A549 (cell line): ENCODE results near the gene CD160. TPM values are rescaled to one million over a fixed set of nuclear protein-coding genes. Genes with fewer than 3 reads are reported as not detected.
A peak's percentile ranks its signal among the peaks of the same experiment; 100 is the strongest.
"Not testable (repeated sequence)": the region's sequence is repeated elsewhere in the genome, so short reads cannot be mapped to it uniquely, and the experiment has no call there.

Source experiments
- ATAC-seq, 2 experiments: fragments of 200-7000 bp in 1 of 2; fragments of >200 bp in 1 of 2; cut with Nextera tagmentation in 1 of 2; cut with Tn5 transposase in 1 of 2; 3 replicates each; pipeline versions ENCODE4 v1.8.0 to v1.9.1; 2018 to 2020; ENCODE audit warnings: mild to moderate bottlenecking in 1 of 2, moderate library complexity in 1 of 2
- CTCF ChIA-PET: fragments of 300-600 bp; sonication (Branson Sonifier 250); formaldehyde crosslinking; extraction: SDS; loops from one replicate; lab custom pipeline; 2021; ENCODE audit warnings: antibody characterized with exemption, inconsistent platforms; lab: Yijun Ruan, JAX
- POLR2A ChIA-PET: fragments of 350-600 bp; formaldehyde crosslinking; extraction: SDS; loops from one replicate; lab custom pipeline; 2021; ENCODE audit warnings: antibody characterized with exemption, inconsistent platforms; lab: Yijun Ruan, JAX
- DNase-seq, 2 experiments: peaks; one replicate each; pipeline versions ENCODE4 v3.0.0 to v3.0.0-alpha.2; 2011 to 2016; ENCODE audit warnings: low read depth in 1 of 2, low spot score in 1 of 2
- FAIRE-seq: peaks from 2 replicates; lab custom pipeline; 2011; peaks lifted over from hg19 to GRCh38; lab: Jason Lieb, UNC
- H3K27ac ChIP-seq, 2 experiments: fragments of >200 bp; sonication (Bioruptor Twin); formaldehyde crosslinking; 3 replicates each; pipeline ENCODE4 v1.5.1; 2016 to 2017
- H3K4me1 ChIP-seq: fragments of >200 bp; sonication (Bioruptor Twin); formaldehyde crosslinking; 3 replicates; pipeline ENCODE4 v1.6.1; 2016
- H3K4me2 ChIP-seq: fragments of >200 bp; sonication (Bioruptor Twin); formaldehyde crosslinking; 3 replicates; pipeline ENCODE4 v1.6.1; 2016
- H3K4me3 ChIP-seq: fragments of >200 bp; sonication (Bioruptor Twin); formaldehyde crosslinking; 3 replicates; pipeline ENCODE4 v1.5.1; 2016
- H3K9me3 ChIP-seq: fragments of >200 bp; sonication (Bioruptor Twin); formaldehyde crosslinking; 3 replicates; pipeline ENCODE4 v1.6.1; 2016
- CBX8 ChIP-seq: fragments of 200-600 bp; sonication (generic); IDR thresholded peaks from 2 replicates; pipeline ENCODE4 v1.6.1; 2016
- EP300 ChIP-seq, 2 experiments: fragments of >200 bp; sonication (Bioruptor Twin); formaldehyde crosslinking; IDR thresholded peaks; 2 replicates in 1 of 2; 3 replicates in 1 of 2; pipeline ENCODE4 v1.6.1; 2016 to 2017
- KDM5A ChIP-seq: fragments of 200-600 bp; sonication (generic); IDR thresholded peaks from 2 replicates; pipeline ENCODE4 v1.6.1; 2016; ENCODE audit warnings: antibody characterized with exemption, mild to moderate bottlenecking
- MAFK ChIP-seq: fragments of 450-650 bp; IDR thresholded peaks from 2 replicates; pipeline ENCODE4 v1.6.1; 2014; ENCODE audit not compliant: partially characterized antibody
- MAZ ChIP-seq: fragments of 150-350 bp; IDR thresholded peaks from 2 replicates; pipeline ENCODE4 v1.6.1; 2014; ENCODE audit warnings: antibody characterized with exemption, low read depth, low read length, borderline replicate concordance
- NR3C1 ChIP-seq: fragments of >200 bp; sonication (Bioruptor Twin); formaldehyde crosslinking; IDR thresholded peaks from 3 replicates; pipeline ENCODE4 v1.6.1; 2017
- TP53 ChIP-seq: fragments of 250-450 bp; sonication (Bioruptor Pico); IDR thresholded peaks from 2 replicates; pipeline ENCODE4 v1.5.0; 2021; ENCODE audit warnings: mild to moderate bottlenecking, moderate library complexity
- ZNF302 ChIP-seq: fragments of 250-450 bp; sonication (Bioruptor Pico); IDR thresholded peaks from 2 replicates; pipeline ENCODE4 v1.9.0; 2021; ENCODE audit warnings: inconsistent platforms, mild to moderate bottlenecking, moderate library complexity
- WGBS: methylation state at CpG from one replicate; pipeline ENCODE4 v1.1.6; 2017; ENCODE audit errors: missing lambda C conversion rate; 5-methylcytosine and 5-hydroxymethylcytosine counted together
- polyA minus RNA-seq: library from RNA; depleted of rRNA, polyadenylated mRNA; stranded (reverse); fragments of >200 nt; gene quantifications from 2 replicates; pipeline ENCODE4 v1.2.3, GENCODE V29; 2011; rRNA and poly(A)+ RNA removed
- polyA plus RNA-seq, 4 experiments: library from polyadenylated mRNA; depleted of rRNA in 3 of 4; stranded (reverse); fragments of >200 nt; fragmentation: RNase III in 1 of 4; extraction: RNeasy Plus Mini Kit Qiagen cat#74134 plus additional on column Dnase treatment in 1 of 4; gene quantifications; 2 replicates in 3 of 4; 3 replicates in 1 of 4; pipeline ENCODE4 v1.2.3, GENCODE V29; 2011 to 2017
- TF ChIP-seq, protein P1 (sequence below): fragments of 250-450 bp; sonication (Bioruptor Pico); IDR thresholded peaks from 2 replicates; pipeline ENCODE4 v1.5.0; 2020; ENCODE audit warnings: low read depth, mild to moderate bottlenecking, moderate library complexity
- TF ChIP-seq, protein P2 (sequence below): fragments of >200 bp; sonication (Bioruptor Twin); formaldehyde crosslinking; IDR thresholded peaks from 2 replicates; pipeline ENCODE4 v1.6.1; 2016
- TF ChIP-seq, protein P3 (sequence below): IDR thresholded peaks from 2 replicates; pipeline ENCODE4 v1.6.1; 2012

The CD160 gene, protein sequence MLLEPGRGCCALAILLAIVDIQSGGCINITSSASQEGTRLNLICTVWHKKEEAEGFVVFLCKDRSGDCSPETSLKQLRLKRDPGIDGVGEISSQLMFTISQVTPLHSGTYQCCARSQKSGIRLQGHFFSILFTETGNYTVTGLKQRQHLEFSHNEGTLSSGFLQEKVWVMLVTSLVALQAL
- polyA plus RNA-seq (2011; rRNA removed) (0.05 and 0.07 TPM in 2 replicates), polyA plus RNA-seq (2017; fragmentation: RNase III; extraction: RNeasy Plus Mini Kit Qiagen cat#74134 plus additional on column Dnase treatment) (not detected in 3 replicates), polyA minus RNA-seq (not detected in 2 replicates)
- polyA plus RNA-seq (2012; cell fraction: cytosol; rRNA removed) = not detected in 2 replicates
- polyA plus RNA-seq (2012; cell fraction: nucleus; rRNA removed) = not detected in 2 replicates

DNA sequence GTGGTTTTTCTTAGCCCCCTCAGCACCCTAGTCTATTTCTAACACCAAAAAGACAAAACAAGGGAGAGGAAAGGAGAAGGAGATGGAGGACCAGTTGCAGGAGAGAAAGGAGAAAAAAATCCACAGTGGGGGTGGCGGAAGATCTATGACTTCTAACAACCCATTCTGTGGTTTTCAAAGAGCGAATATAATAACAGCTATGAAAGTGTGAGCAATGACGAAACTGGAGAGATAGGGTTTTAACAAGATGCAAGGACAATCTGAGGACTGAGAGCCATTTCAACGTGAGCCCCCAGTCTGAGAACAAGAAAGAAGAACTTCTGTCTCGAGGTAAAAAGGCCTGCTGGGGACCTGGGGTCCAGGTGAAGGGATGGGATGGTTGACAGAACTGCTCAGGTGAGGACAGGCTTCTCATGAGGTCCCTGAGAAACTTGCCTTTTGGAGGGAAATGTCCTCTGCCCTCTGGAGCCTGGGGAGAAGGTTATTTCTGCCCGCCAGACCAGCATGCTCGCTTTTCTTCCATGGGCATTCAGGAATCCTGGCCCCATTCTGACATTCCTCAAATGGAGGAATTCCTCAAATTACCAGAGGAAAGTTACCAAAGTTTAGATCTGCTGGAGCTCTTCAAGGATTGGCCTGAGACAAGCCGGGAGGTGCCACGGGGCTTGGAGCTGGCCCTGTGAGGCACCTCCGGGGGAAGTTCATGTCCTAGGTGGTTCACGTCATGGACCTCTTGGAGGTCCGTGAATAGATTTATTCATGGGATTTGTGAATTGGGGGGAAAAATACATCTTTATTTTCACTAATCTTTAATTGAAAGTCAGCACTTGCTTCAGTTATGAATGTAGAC is at the start of gene CD160:
Gene CD160 (plus strand): TSS at position 270 of the 850 bp plus-strand sequence. CDS start 8,829 bp downstream, outside the sequence.
- ChIA-PET POLR2A (no interaction called here), CTCF (interaction anchor here (0.6 to 3.5 kb wide), 6 partner anchors 19 to 127 kb away, joined by 3 to 21 read pairs (median 10); no protein-coding TSS in a partner anchor)
- FAIRE-seq (no peak), ATAC-seq (no peak), DNase-seq (no peak)
- no peaks in the 10 kb centered on the region for H3K9me3 ChIP-seq
- 92% methylated on average over 12 of the region's 12 CpGs for WGBS
- peaks cover 20% of the 10 kb centered on the region for H3K4me1 ChIP-seq
- no peak within 1 kb of the TSS for H3K4me3 ChIP-seq
- no peak for TF ChIP-seq CBX8
- TF ChIP-seq, protein P1, sequence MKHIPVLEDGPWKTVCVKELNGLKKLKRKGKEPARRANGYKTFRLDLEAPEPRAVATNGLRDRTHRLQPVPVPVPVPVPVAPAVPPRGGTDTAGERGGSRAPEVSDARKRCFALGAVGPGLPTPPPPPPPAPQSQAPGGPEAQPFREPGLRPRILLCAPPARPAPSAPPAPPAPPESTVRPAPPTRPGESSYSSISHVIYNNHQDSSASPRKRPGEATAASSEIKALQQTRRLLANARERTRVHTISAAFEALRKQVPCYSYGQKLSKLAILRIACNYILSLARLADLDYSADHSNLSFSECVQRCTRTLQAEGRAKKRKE = no peak
- TF ChIP-seq TP53 = no peak
- TF ChIP-seq MAZ = no peak
- TF ChIP-seq, protein P2, sequence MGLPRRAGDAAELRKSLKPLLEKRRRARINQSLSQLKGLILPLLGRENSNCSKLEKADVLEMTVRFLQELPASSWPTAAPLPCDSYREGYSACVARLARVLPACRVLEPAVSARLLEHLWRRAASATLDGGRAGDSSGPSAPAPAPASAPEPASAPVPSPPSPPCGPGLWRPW = no peak
- no peak for TF ChIP-seq ZNF302 (CRISPR knock-in tag)
- no peak for TF ChIP-seq NR3C1
- no peak for TF ChIP-seq MAFK
- no peak for TF ChIP-seq KDM5A
- TF ChIP-seq, protein P3, sequence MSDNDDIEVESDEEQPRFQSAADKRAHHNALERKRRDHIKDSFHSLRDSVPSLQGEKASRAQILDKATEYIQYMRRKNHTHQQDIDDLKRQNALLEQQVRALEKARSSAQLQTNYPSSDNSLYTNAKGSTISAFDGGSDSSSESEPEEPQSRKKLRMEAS = no peak
- no peak for TF ChIP-seq EP300 (IDR thresholded peaks at IDR 0.05)
- peak within 1 kb of the TSS; percentile 89 for H3K4me2 ChIP-seq
- H3K27ac ChIP-seq = peak within 1 kb of the TSS; percentile 82 to 88

DNA sequence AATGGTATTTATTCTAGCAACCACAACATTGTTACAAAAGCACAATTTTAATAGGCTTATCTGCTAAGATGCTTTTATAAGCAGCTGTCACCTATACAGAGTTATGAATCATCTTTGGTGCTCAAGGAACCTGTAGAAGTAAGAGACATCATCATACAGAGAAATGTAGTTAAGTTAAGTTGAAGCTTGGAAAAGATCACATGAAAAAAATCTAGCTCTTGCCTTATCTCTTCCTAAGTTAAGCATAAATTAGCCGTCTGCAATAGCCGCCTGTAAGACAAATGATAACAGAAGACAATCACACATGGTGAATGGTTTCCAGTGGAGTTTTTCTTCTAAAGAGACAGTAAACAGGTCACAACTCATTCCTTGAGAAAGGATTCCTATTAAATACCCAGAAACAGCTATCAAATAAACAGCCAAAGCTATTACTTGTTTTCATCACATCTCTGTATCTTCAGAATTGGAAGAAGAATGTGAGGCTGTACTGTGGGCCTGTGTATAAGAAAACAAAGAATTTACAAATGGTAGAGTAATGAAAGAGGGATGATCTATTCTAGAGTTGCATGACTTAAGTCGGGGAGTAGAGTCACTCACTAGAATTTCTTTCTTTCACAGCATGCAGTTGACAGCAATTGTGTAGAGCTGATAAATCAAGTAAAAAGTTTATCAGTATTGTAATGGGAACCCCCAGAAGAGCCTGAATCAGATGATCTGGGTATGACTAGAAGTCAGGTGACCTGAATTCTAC is 48.1 kb upstream of the CD160 start:
- DNase-seq, H3K4me1 ChIP-seq, H3K4me2 ChIP-seq, H3K4me3 ChIP-seq, ATAC-seq, POLR2A ChIA-PET, FAIRE-seq, CTCF ChIA-PET, H3K9me3 ChIP-seq, H3K27ac ChIP-seq: not testable (repeated sequence)
- 95% methylated on average over 2 of the region's 3 CpGs for WGBS

DNA sequence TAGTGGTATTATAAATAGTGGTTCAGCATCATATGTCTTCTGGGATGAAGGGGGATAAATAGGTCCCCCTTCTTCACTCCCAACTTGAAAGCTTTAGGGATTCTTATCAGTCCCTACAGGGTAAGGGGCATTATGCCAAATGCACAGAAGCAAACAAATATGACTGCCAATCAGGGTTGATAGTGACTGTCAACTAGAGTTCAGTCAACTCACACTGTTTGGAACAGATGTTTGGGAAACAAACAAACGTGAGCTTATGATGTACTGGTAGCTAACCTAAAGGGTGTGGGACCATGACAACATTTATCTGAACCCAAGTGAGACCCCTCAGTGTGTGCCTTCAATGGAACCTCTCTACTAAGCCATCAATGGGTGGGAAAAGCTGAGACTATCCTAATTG is 46.1 kb upstream of the CD160 start:
- H3K4me3 ChIP-seq, DNase-seq, CTCF ChIA-PET, H3K4me1 ChIP-seq, POLR2A ChIA-PET, FAIRE-seq, ATAC-seq, H3K27ac ChIP-seq, H3K4me2 ChIP-seq, H3K9me3 ChIP-seq: not testable (repeated sequence)
- WGBS = no CpG with 5 or more reads among the region's 1 CpG

DNA sequence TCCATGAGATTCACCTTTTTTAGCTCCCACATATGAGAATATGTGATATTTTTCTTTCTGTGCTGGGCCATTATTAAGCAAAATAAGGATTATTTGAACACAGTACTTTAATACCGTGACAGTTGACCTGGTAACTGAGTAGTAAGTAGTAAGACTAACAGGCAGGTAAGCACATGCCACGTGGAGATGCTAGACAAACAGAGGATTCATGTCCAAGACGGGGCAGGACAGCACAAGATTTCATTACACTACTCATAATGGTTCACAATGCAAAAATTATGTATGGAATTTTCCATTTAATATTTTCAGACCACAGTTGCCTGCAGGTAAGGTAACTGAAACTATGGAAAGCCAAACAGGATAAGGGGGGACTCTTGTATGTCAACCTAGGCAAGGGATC is 34.4 kb upstream of the CD160 start:
- FAIRE-seq, H3K4me3 ChIP-seq, H3K27ac ChIP-seq, POLR2A ChIA-PET, CTCF ChIA-PET, H3K4me2 ChIP-seq, H3K9me3 ChIP-seq, H3K4me1 ChIP-seq, ATAC-seq, DNase-seq: not testable (repeated sequence)
- WGBS = 75% methylated on average over 3 of the region's 3 CpGs

DNA sequence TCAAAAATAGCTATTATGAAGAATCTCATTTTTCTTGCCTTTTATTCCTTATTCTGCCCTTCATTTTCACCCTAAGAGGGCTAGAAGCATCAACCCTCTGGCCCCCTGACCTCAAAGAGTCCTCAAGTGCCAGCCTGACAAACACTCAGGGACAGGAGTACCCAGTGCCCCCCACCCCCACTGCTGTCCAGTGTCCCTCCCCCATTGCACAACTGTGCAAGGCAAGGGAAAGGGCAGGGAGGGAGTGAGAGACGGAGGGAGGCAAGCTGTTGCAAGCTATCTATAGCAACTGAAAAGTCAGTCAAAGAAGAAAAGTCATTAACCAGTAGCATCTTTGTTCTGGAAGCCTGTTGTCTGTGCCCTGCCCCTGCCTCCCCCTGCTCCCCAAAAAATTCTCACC is 33.2 kb upstream of the CD160 start:
- DNase-seq, ATAC-seq, H3K4me2 ChIP-seq, POLR2A ChIA-PET, H3K4me3 ChIP-seq, H3K9me3 ChIP-seq, H3K4me1 ChIP-seq, FAIRE-seq, H3K27ac ChIP-seq, CTCF ChIA-PET: not testable (repeated sequence)
- WGBS = 89% methylated on average over 1 of the region's 1 CpG
